Measurements from ENCODE around the gene ZNF565. TPM values are rescaled to one million over a fixed set of nuclear protein-coding genes. Genes with fewer than 3 reads are reported as not detected.
A peak's percentile ranks its signal among the peaks of the same experiment; 100 is the strongest.

Gene ZNF565
- 3.1 TPM for total RNA-seq
- 3.0 TPM for polyA plus RNA-seq
- long read RNA-seq, donor 1: 0 reads
- long read RNA-seq, donor 2, partial matches to known transcripts: 46 of 86 reads
- long read RNA-seq, donor 2, other reads (novel, unspliced or antisense): 38 of 86 reads
- long read RNA-seq, donor 3, partial matches to known transcripts: 0 of 1 reads
- long read RNA-seq, donor 3, other reads (novel, unspliced or antisense): 0 of 1 reads
- long read RNA-seq, donor 4, partial matches to known transcripts: 7 of 12 reads
- long read RNA-seq, donor 4, other reads (novel, unspliced or antisense): 5 of 12 reads
- long read RNA-seq, donor 5, partial matches to known transcripts: 0 of 2 reads
- long read RNA-seq, donor 5, other reads (novel, unspliced or antisense): 0 of 2 reads
- long read RNA-seq, donor 6, partial matches to known transcripts: 13 of 38 reads
- long read RNA-seq, donor 6, other reads (novel, unspliced or antisense): 24 of 38 reads
- long read RNA-seq, donor 7, partial matches to known transcripts: 0 of 1 reads
- long read RNA-seq, donor 7, other reads (novel, unspliced or antisense): 0 of 1 reads
- long read RNA-seq, donor 8, partial matches to known transcripts: 0 of 1 reads
- long read RNA-seq, donor 8, other reads (novel, unspliced or antisense): 0 of 1 reads
- long read RNA-seq, donor 9, partial matches to known transcripts: 0 of 1 reads
- long read RNA-seq, donor 9, other reads (novel, unspliced or antisense): 0 of 1 reads
- long read RNA-seq, donor 10, partial matches to known transcripts: 39 of 39 reads
- long read RNA-seq, donor 10, other reads (novel, unspliced or antisense): 0 of 39 reads

DNA sequence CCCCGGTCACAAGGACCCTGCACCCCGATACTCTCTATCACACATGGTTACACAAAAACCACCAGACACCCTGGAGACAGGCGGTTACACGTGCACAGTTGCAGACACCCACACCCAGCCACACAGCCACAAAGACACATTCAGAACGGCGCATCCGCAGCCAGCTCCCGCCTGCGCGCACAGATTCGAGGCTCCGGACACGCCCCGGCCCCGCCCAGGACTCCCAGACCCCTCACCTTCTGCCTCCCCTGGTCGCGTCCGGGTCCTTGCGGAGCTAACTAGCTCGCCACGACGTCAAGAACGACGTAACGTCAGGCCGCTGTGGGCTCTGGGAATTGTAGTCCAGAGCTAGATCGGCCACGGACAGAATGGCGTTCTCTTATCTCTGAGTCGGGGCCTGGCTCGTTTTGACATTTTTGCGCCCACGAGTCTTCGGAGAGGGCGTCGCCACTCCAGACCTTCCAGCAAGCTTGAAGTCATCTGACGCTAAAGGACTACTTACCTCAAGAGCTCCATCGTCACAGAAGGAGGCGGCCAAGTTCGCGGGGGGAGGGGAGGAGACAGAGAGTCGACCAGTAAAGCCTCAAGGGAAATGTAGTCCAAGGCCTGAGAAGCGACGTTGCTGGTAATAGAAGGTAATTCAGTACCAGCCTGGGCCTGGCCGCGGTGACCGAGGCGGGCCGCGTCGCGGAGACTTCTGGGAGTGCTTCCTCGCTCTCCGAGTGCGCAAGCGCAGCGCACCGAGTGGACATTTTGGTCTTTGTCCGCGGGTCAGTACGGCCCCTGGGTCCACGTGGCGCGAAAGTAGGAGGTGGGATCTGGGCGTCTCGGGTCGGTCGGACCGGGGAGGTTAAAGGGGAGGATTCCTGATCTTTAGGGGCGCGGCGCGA is at the start of gene ZNF565, which contains the start of gene ZNF146:
Gene ZNF565, minus strand, starts transcription at position 280 of the 890 bp plus-strand sequence. CDS start 12,680 bp downstream, outside the sequence.
Gene ZNF146, plus strand, starts transcription at position 721 of the 890 bp plus-strand sequence. CDS start 21,335 bp downstream, outside the sequence.
- Histone ChIP-seq H3K27ac (ENCODE audit: low read depth in 1 of 2, low read length in 1 of 2) (peak within 1 kb of the TSS; percentile 95 to 96), H3K9me3 (ENCODE audit: control insufficient read depth in 2 of 2, insufficient read depth in 1 of 2, low read length in 1 of 2) (no peaks in the 10 kb centered on the region), H3K27me3 (ENCODE audit: control insufficient read depth in 2 of 2, insufficient read depth in 1 of 2, low read length in 1 of 2) (no peaks in the 10 kb centered on the region), H3K4me1 (ENCODE audit: control insufficient read depth in 2 of 2, insufficient read depth in 2 of 2, low read length in 2 of 2) (peaks cover 4 to 10% of the 10 kb centered on the region in 2 donors), H3K4me3 (ENCODE audit: low read length in 2 of 2) (peak within 1 kb of the TSS; percentile 74 to 81), H3K36me3 (ENCODE audit: control insufficient read depth in 2 of 2, insufficient read depth in 2 of 2, low read length in 1 of 2) (peaks cover 5% of the 10 kb centered on the region in 2 donors)
- under 1% methylated on average over 73 of the region's 73 CpGs for WGBS
- peak; percentile 91 to 99 (median 96) for DNase-seq (ENCODE audit: low read depth in 6 of 9, low spot score in 9 of 9)

DNA sequence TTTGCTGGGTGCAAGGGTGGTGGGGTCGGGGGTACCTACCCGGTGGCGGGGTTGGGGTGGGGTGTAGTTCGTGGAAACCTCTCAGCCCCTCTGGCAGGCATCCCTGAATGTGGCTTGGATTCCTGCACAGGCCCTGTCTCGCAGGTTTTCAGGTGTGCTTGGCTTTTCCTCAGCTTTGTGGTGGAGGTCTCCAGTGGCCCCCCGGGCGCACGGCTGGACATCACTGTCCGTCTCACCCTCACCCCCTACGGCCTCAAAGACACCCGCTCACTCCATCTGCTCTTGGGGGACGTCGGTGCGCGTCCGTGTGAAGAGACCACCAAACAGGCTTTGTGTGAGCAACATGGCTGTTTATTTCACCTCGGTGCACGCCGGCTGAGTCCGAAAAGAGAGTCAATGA is 44.7 kb upstream of the ZNF565 start:
- H3K9me3 ChIP-seq (ENCODE audit: control insufficient read depth in 2 of 2, insufficient read depth in 1 of 2, low read length in 1 of 2): peaks cover 6 to 52% of the 10 kb centered on the region in 2 donors

DNA sequence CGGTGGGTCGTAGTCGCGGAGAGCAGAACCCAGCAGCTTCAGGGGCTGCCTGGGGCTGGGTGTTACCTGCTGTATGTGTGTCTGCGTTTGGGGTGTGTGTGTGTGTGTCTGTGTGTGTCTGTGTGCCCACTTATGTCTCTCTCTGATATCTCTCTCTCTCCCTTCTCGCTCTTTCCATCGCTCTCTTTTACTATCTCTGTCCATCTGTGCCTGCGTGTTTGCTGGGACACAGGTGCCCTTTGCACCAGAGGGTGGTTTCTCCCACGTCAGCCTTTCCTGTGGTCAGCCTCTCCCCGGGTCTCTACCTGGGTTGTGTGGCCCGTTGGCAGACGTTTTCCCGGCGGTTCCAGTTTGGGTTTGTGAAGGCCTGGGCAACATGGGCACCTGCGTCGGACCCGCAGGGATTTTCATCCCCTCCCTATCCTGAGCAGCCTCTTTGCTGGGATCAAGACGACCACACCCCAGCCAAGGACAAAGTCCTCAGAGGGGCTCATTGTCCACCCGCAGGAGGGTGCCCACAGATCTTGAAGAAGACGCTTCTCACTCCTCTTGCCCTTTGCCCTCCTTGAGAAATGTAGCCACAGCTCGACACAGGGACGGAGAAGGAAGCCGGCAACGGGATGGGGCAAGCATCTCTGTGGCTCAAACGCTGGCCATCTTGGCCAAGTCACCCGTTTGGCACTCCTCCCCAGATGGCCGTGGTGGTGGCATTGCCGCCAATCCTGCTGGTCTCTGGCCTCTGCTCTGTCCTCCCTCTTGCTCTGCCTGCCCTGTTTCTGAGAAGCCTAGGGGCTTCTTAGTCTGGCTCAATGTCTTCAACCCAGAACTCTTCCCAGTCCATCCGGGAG is 43.8 kb upstream of the ZNF565 start:
- Histone ChIP-seq H3K4me3 (ENCODE audit: low read length in 2 of 2) (no peak overlapping the region), H3K4me1 (ENCODE audit: control insufficient read depth in 2 of 2, insufficient read depth in 2 of 2, low read length in 2 of 2) (no peaks in the 10 kb centered on the region), H3K36me3 (ENCODE audit: control insufficient read depth in 2 of 2, insufficient read depth in 2 of 2, low read length in 1 of 2) (no peaks in the 10 kb centered on the region), H3K9me3 (ENCODE audit: control insufficient read depth in 2 of 2, insufficient read depth in 1 of 2, low read length in 1 of 2) (peaks cover 7 to 53% of the 10 kb centered on the region in 2 donors), H3K27me3 (ENCODE audit: control insufficient read depth in 2 of 2, insufficient read depth in 1 of 2, low read length in 1 of 2) (no peaks in the 10 kb centered on the region), H3K27ac (ENCODE audit: low read depth in 1 of 2, low read length in 1 of 2) (no peak overlapping the region)
- DNase-seq (ENCODE audit: low read depth in 6 of 9, low spot score in 9 of 9): no peak
- WGBS: 95% methylated on average over 29 of the region's 29 CpGs

More for the DNA sequence above, 44.7 kb upstream of the ZNF565 start:
- WGBS: 97% methylated on average over 20 of the region's 20 CpGs
- Histone ChIP-seq H3K27me3 (ENCODE audit: control insufficient read depth in 2 of 2, insufficient read depth in 1 of 2, low read length in 1 of 2) (no peaks in the 10 kb centered on the region), H3K4me1 (ENCODE audit: control insufficient read depth in 2 of 2, insufficient read depth in 2 of 2, low read length in 2 of 2) (no peaks in the 10 kb centered on the region), H3K36me3 (ENCODE audit: control insufficient read depth in 2 of 2, insufficient read depth in 2 of 2, low read length in 1 of 2) (no peaks in the 10 kb centered on the region), H3K4me3 (ENCODE audit: low read length in 2 of 2) (no peak overlapping the region), H3K27ac (ENCODE audit: low read depth in 1 of 2, low read length in 1 of 2) (no peak overlapping the region)
- no peak for DNase-seq (ENCODE audit: low read depth in 6 of 9, low spot score in 9 of 9)

DNA sequence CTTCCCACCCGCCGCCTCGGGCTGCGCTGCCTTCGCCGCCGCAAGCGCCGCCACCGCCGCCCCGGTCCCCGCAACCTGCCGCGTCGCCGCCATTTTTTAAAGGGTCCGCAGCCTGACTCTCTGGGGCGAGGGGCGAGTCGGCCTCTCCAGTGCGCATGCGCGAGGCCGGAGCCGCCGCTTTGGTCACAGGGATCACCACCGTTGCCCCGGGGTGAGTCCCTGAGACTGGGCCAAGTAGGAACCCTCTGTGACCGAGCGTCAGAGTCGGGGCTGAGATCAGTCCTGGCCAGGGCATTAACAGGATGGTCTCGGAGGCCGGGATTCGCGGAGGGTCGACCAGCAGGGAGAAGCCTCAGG is 43.0 kb upstream of the ZNF565 start:
- DNase-seq (ENCODE audit: low read depth in 6 of 9, low spot score in 9 of 9): no peak
- 29% methylated on average over 37 of the region's 37 CpGs for WGBS
- H3K27me3 ChIP-seq (ENCODE audit: control insufficient read depth in 2 of 2, insufficient read depth in 1 of 2, low read length in 1 of 2): no peaks in the 10 kb centered on the region
- H3K4me1 ChIP-seq (ENCODE audit: control insufficient read depth in 2 of 2, insufficient read depth in 2 of 2, low read length in 2 of 2): no peaks in the 10 kb centered on the region
- peaks cover 9 to 51% of the 10 kb centered on the region in 2 donors for H3K9me3 ChIP-seq (ENCODE audit: control insufficient read depth in 2 of 2, insufficient read depth in 1 of 2, low read length in 1 of 2)
- H3K27ac ChIP-seq (ENCODE audit: low read depth in 1 of 2, low read length in 1 of 2): no peak overlapping the region
- no peak overlapping the region for H3K4me3 ChIP-seq (ENCODE audit: low read length in 2 of 2)
- no peaks in the 10 kb centered on the region for H3K36me3 ChIP-seq (ENCODE audit: control insufficient read depth in 2 of 2, insufficient read depth in 2 of 2, low read length in 1 of 2)

- no peak for DNase-seq (ENCODE audit: low read depth in 6 of 9, low spot score in 9 of 9)
- no peak overlapping the region for H3K27ac ChIP-seq (ENCODE audit: low read depth in 1 of 2, low read length in 1 of 2)
- H3K27me3 ChIP-seq (ENCODE audit: control insufficient read depth in 2 of 2, insufficient read depth in 1 of 2, low read length in 1 of 2): no peaks in the 10 kb centered on the region
- H3K4me3 ChIP-seq (ENCODE audit: low read length in 2 of 2): no peak overlapping the region
- H3K36me3 ChIP-seq (ENCODE audit: control insufficient read depth in 2 of 2, insufficient read depth in 2 of 2, low read length in 1 of 2): no peaks in the 10 kb centered on the region
- peaks cover 11 to 51% of the 10 kb centered on the region in 2 donors for H3K9me3 ChIP-seq (ENCODE audit: control insufficient read depth in 2 of 2, insufficient read depth in 1 of 2, low read length in 1 of 2)
- no peaks in the 10 kb centered on the region for H3K4me1 ChIP-seq (ENCODE audit: control insufficient read depth in 2 of 2, insufficient read depth in 2 of 2, low read length in 2 of 2)
- 71% methylated on average over 42 of the region's 42 CpGs for WGBS
Measured at GRCh38 chr19:36256853-36257519, 42.5 kb upstream of the ZNF565 start.

DNA sequence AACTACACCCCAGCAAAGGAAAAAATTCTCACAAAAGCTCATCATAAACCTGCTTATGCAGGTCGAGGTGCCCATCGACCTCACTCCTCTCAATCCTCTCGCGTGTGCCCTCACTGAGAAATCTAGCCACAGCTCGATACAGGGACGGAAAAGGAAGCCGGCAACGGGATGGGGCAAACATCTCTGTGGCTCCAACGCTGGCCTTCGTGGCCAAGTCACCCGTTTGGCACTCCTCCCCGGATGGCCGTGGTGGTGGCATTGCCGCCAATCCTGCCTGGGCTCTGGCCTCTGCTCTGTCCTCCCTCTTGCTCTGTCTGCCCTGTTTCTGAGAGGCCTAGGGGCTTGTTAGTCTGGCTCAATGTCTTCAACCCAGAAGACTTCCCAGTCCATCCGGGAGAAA is 41.6 kb upstream of the ZNF565 start:
- H3K4me1 ChIP-seq (ENCODE audit: control insufficient read depth in 2 of 2, insufficient read depth in 2 of 2, low read length in 2 of 2): no peaks in the 10 kb centered on the region

DNA sequence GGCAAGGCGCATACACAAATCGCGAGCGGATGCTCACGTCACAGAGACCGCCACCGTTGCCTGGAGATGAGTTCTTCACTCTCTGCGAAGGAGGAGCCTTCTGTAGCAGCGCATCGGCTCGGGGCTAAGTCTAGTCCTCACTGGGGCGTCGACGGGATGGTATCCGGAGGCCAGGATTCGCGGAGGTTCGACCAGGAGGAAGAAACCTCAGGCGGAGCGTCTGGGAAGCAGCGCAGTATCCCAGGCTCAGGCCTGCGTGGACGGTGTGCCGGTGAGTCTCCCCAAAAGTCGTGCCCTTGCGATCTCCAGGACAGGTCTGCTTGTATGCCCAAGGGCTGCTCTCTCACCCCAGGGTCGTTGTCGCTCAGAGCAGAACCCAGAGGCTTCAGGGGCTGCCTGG is 40.9 kb upstream of the ZNF565 start:
- no peak for DNase-seq (ENCODE audit: low read depth in 6 of 9, low spot score in 9 of 9)
- 97% methylated on average over 28 of the region's 28 CpGs for WGBS
- no peak overlapping the region for H3K27ac ChIP-seq (ENCODE audit: low read depth in 1 of 2, low read length in 1 of 2)
- H3K9me3 ChIP-seq (ENCODE audit: control insufficient read depth in 2 of 2, insufficient read depth in 1 of 2, low read length in 1 of 2): peaks cover 11 to 51% of the 10 kb centered on the region in 2 donors
- no peaks in the 10 kb centered on the region for H3K36me3 ChIP-seq (ENCODE audit: control insufficient read depth in 2 of 2, insufficient read depth in 2 of 2, low read length in 1 of 2)
- no peaks in the 10 kb centered on the region for H3K27me3 ChIP-seq (ENCODE audit: control insufficient read depth in 2 of 2, insufficient read depth in 1 of 2, low read length in 1 of 2)
- no peaks in the 10 kb centered on the region for H3K4me1 ChIP-seq (ENCODE audit: control insufficient read depth in 2 of 2, insufficient read depth in 2 of 2, low read length in 2 of 2)
- H3K4me3 ChIP-seq (ENCODE audit: low read length in 2 of 2): no peak overlapping the region

More for the DNA sequence above, 41.6 kb upstream of the ZNF565 start:
- H3K4me3 ChIP-seq (ENCODE audit: low read length in 2 of 2): no peak overlapping the region
- 97% methylated on average over 15 of the region's 15 CpGs for WGBS
- no peaks in the 10 kb centered on the region for H3K27me3 ChIP-seq (ENCODE audit: control insufficient read depth in 2 of 2, insufficient read depth in 1 of 2, low read length in 1 of 2)
- DNase-seq (ENCODE audit: low read depth in 6 of 9, low spot score in 9 of 9): no peak
- peaks cover 11 to 51% of the 10 kb centered on the region in 2 donors for H3K9me3 ChIP-seq (ENCODE audit: control insufficient read depth in 2 of 2, insufficient read depth in 1 of 2, low read length in 1 of 2)
- H3K36me3 ChIP-seq (ENCODE audit: control insufficient read depth in 2 of 2, insufficient read depth in 2 of 2, low read length in 1 of 2): no peaks in the 10 kb centered on the region
- H3K27ac ChIP-seq (ENCODE audit: low read depth in 1 of 2, low read length in 1 of 2): no peak overlapping the region

Measured in thymus (tissue), 14 donors.